ENCODE data around the gene FRMD8. TPM values are rescaled to one million over a fixed set of nuclear protein-coding genes. Genes with fewer than 3 reads are reported as not detected.

Gene FRMD8
- total RNA-seq, 1 experiment from 2014 or later, result 22.7 TPM

GRCh38 chr11:65355776-65356393, 30.6 kb upstream of the FRMD8 start:
- no peak overlapping the region for H3K9ac ChIP-seq (ENCODE audit: extremely low read depth, insufficient read length, low read length)
- no peak for TF ChIP-seq CTCF (conservative IDR thresholded peaks at IDR 0.05)
- peak; percentile 51 for DNase-seq
- no peak overlapping the region for H2BK120ac ChIP-seq (ENCODE audit: low read depth, low read length, poor library complexity, severe bottlenecking)
- peak overlapping the region; percentile 65 for H3K4me2 ChIP-seq (ENCODE audit: insufficient read depth, insufficient read length, low read length)
- no peak overlapping the region for H2BK12ac ChIP-seq (ENCODE audit: insufficient read length, low read depth, low read length)
- no peak overlapping the region for H4K8ac ChIP-seq (replicated peaks; ENCODE audit: insufficient read length, low read depth, low read length)
- no peaks in the 10 kb centered on the region for H3K79me1 ChIP-seq (ENCODE audit: insufficient read depth, low read depth, low read length, poor library complexity, severe bottlenecking)
- no peak overlapping the region for H3K14ac ChIP-seq (ENCODE audit: insufficient read depth, low read length)
- peak overlapping the region; percentile 82 to 94 for H3K4me3 Mint-ChIP-seq
- no peak overlapping the region for H3K18ac ChIP-seq (ENCODE audit: insufficient read length, low read depth, low read length)
- no peak overlapping the region for H2AFZ ChIP-seq (ENCODE audit: low read length)
- H3K4ac ChIP-seq (ENCODE audit: low read depth, low read length), result no peak overlapping the region
- no peaks in the 10 kb centered on the region for H3K9me3 ChIP-seq (ENCODE audit: control insufficient read depth, low read depth, low read length)
- H4K91ac ChIP-seq (ENCODE audit: insufficient read length, low read depth, low read length), result no peak overlapping the region
- H3K27ac ChIP-seq (ENCODE audit: insufficient read length, low read depth, low read length), result no peak overlapping the region
- peaks cover 18% of the 10 kb centered on the region for H3K23me2 ChIP-seq (ENCODE audit: insufficient read length, low read depth, low read length, poor library complexity, severe bottlenecking)
- no peak overlapping the region for H2BK15ac ChIP-seq (ENCODE audit: low read depth, low read length)
- no peaks in the 10 kb centered on the region; a peak in 1 of 5 replicates for H3K9me3 Mint-ChIP-seq
- no peak overlapping the region for H2BK20ac ChIP-seq (ENCODE audit: low read depth, low read length, poor library complexity, severe bottlenecking)
- no peak overlapping the region; a peak in 1 of 7 replicates for H3K27ac Mint-ChIP-seq
- H2AK5ac ChIP-seq (ENCODE audit: insufficient read length, low read length), result no peak overlapping the region
- H3K79me2 ChIP-seq (ENCODE audit: insufficient read depth, low read length), result no peaks in the 10 kb centered on the region
- H3K23ac ChIP-seq (ENCODE audit: insufficient read length, low read depth, low read length), result no peak overlapping the region
- no peak overlapping the region for H3K56ac ChIP-seq (ENCODE audit: insufficient read length, low read depth, low read length)
- H2BK5ac ChIP-seq (ENCODE audit: insufficient read length, low read length), result no peak overlapping the region
- no peaks in the 10 kb centered on the region for H4K20me1 ChIP-seq (ENCODE audit: control insufficient read depth, insufficient read depth, insufficient read length)
- H3K27me3 ChIP-seq (ENCODE audit: insufficient read depth, low read length), result peaks cover 2% of the 10 kb centered on the region; the same call in 1 of the 2 replicates
- H3K27me3 Mint-ChIP-seq (ENCODE audit: low read depth), result peaks cover 31% of the 10 kb centered on the region
- H3K4me1 ChIP-seq (ENCODE audit: insufficient read depth, low read length), result no peaks in the 10 kb centered on the region
- peaks cover 5 to 20% (median 16%) of the 10 kb centered on the region in 3 experiments; a peak in 6 of 7 replicates for H3K36me3 Mint-ChIP-seq (ENCODE audit: insufficient read depth in 1 of 3, low read depth in 3 of 3)
- H4K5ac ChIP-seq (ENCODE audit: insufficient read length, low read depth, low read length), result no peak overlapping the region
- no CpG with 5 or more reads among the region's 35 CpGs for WGBS (ENCODE audit: extremely low coverage, insufficient read length, low lambda C conversion rate)
- H3T11ph ChIP-seq (ENCODE audit: low read length), result no peak overlapping the region
- peaks cover 17 to 19% of the 10 kb centered on the region in 2 experiments for H3K4me1 Mint-ChIP-seq

All from H9 (cell line).